Sigmoid colon (tissue), 4 donors: ENCODE data around the gene ATP13A5.

Source experiments
- CTCF ChIP-seq, 4 experiments: fragments of 450-650 bp in 3 of 4; fragments of 200-600 bp in 1 of 4; IDR thresholded peaks; one replicate each; pipeline ENCODE4 v1.5.1; 2016 to 2019; ENCODE audit warnings: antibody characterized with exemption in 4 of 4, mild to moderate bottlenecking in 3 of 4, moderate library complexity in 2 of 4
- EP300 ChIP-seq, 4 donors: sonication (generic); formaldehyde crosslinking; IDR thresholded peaks; one replicate each; pipeline ENCODE4 v1.6.1; 2017; ENCODE audit warnings: antibody characterized with exemption in 4 of 4
- POLR2A ChIP-seq, 2 donors: fragments of 450-650 bp; IDR thresholded peaks; one replicate each; pipeline ENCODE4 v1.6.1; 2016; ENCODE audit warnings: antibody characterized with exemption in 2 of 2, mild to moderate bottlenecking in 2 of 2, moderate library complexity in 2 of 2

DNA sequence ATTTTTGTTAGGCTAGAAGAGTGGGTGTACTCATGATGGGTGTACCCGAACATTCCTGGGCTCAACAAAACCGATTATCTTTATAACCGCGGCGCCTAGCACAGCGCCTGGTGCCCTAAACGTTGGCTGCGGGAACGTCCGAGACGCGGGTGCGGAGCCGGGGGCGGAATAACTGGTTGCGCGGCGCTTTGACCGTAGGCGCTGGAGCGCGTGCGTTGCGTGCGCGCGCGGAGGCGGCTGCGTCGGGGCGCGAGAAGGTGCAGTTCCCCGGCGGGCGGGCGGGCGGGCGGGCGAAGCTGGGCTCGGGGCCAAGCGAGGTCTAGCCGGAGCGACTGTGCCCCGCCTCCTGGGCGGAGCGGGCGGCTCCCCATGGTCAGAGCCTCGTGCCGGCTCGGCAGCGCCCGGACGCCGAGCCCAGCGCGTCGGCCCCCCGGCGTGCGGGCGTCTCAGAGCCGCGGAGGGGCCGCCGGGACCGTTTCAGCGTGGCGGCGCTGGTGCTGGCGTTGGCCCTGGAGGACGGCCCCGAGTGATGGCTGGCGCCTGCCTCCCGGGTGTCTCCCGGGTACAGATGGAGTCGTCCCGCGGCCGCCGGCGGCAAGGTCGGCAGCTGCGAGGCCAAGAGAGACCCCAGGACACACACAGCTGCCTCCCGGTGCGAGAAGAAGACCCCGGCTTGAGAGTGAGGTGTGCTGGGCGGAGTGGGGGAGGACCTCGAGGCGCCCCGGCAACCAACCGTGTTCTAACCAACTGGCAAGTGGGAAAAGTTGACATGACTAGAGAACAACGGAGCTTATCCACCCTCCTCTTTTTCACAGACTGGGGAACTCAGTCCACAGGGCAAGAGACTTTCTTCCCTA lies 137.5 kb downstream of the ATP13A5 start, which contains the start of gene PLAAT1:
- TF ChIP-seq CTCF (IDR thresholded peaks at IDR 0.05) (no peak), POLR2A (IDR thresholded peaks at IDR 0.05) (no peak), EP300 (IDR thresholded peaks at IDR 0.05) (no peak)
